SJSA1 (cell line): ENCODE measurements around the gene IFNK. TPM values are rescaled to one million over a fixed set of nuclear protein-coding genes. Genes with fewer than 3 reads are reported as not detected.

Experiments
- DNase-seq, 2 experiments: peaks; one replicate each; pipeline ENCODE4 v3.0.0-alpha.2; 2015 to 2020; ENCODE audit warnings: low spot score in 2 of 2, low read depth in 1 of 2
- H3K27ac ChIP-seq: fragments of 250-450 bp; sonication (Bioruptor Pico); 2 replicates; pipeline ENCODE4 v1.5.1; 2020; ENCODE audit warnings: mild to moderate bottlenecking, moderate library complexity
- H3K27me3 ChIP-seq: fragments of 250-450 bp; sonication (Bioruptor Pico); replicated peaks from 2 replicates; pipeline ENCODE4 v1.5.1; 2020; ENCODE audit warnings: mild to moderate bottlenecking, moderate library complexity
- H3K36me3 ChIP-seq: fragments of 250-450 bp; sonication (Bioruptor Pico); 2 replicates; pipeline ENCODE4 v1.5.1; 2020; ENCODE audit warnings: mild to moderate bottlenecking
- H3K4me1 ChIP-seq: fragments of 250-450 bp; sonication (Bioruptor Pico); replicated peaks from 2 replicates; pipeline ENCODE4 v1.6.1; 2021; ENCODE audit warnings: mild to moderate bottlenecking
- H3K4me3 ChIP-seq: fragments of 250-450 bp; sonication (Bioruptor Pico); 2 replicates; pipeline ENCODE4 v1.5.1; 2020; ENCODE audit warnings: mild to moderate bottlenecking
- H3K9me3 ChIP-seq: fragments of 250-450 bp; sonication (Bioruptor Pico); replicated peaks from 2 replicates; pipeline ENCODE4 v1.5.1; 2020; ENCODE audit warnings: mild to moderate bottlenecking
- total RNA-seq: library from RNA; depleted of rRNA; stranded (reverse); fragments of >200 nt; shearing (Covaris generic); gene quantifications from 2 replicates; pipeline ENCODE4 v1.2.3, GENCODE V29; 2014; rRNA removed

The IFNK gene
- total RNA-seq: not detected in 2 replicates

DNA sequence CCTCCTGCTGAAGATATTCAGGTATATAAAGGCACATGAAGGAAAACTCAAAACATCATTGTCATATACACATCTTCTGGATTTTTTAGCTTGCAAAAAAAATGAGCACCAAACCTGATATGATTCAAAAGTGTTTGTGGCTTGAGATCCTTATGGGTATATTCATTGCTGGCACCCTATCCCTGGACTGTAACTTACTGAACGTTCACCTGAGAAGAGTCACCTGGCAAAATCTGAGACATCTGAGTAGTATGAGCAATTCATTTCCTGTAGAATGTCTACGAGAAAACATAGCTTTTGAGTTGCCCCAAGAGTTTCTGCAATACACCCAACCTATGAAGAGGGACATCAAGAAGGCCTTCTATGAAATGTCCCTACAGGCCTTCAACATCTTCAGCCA, at the start of gene IFNK:
Gene IFNK, plus strand, starts transcription at position 55 of the 400 bp plus-strand sequence. Its CDS starts 47 bp downstream, at position 102.
- H3K36me3 ChIP-seq: no peaks in the 10 kb centered on the region
- 0 out of 2 replicates have a peak, but pooled peaks cover 3% of the 10 kb centered on the region for H3K27me3 ChIP-seq
- H3K4me3 ChIP-seq: no peak within 1 kb of the TSS
- no peaks in the 10 kb centered on the region for H3K9me3 ChIP-seq
- peaks cover 5% of the 10 kb centered on the region; the same call in 1 of the 2 replicates for H3K4me1 ChIP-seq
- no peak for DNase-seq
- no peak within 1 kb of the TSS for H3K27ac ChIP-seq

DNA sequence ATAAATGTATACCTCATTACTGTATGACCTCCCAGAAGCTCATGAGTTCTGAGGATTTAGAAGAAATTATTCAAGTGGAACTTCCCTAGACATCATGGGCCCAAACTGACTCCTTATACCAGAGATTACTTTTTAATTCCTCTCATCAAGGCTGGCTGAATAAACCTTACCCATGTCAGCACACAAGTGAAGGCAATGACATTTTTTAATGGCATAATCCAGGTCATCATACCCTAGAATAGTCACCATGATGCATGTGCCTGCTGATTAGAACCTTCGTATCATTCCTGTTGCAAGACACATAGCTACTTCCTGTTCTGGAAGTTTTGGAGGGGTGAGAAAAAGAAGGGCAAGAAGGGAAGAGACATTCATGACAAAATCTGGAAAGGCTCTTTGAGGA, 49.8 kb upstream of the IFNK start:
- H3K9me3 ChIP-seq: no peaks in the 10 kb centered on the region
- H3K27ac ChIP-seq: no peak overlapping the region
- no peak overlapping the region for H3K4me3 ChIP-seq
- H3K36me3 ChIP-seq: no peaks in the 10 kb centered on the region
- H3K27me3 ChIP-seq: no peaks in the 10 kb centered on the region
- DNase-seq: no peak
- H3K4me1 ChIP-seq: no peaks in the 10 kb centered on the region

GRCh38 chr9:27475057-27475595, 49.0 kb upstream of the IFNK start:
- no peaks in the 10 kb centered on the region for H3K9me3 ChIP-seq
- no peak overlapping the region for H3K4me3 ChIP-seq
- no peak overlapping the region for H3K27ac ChIP-seq
- H3K36me3 ChIP-seq: no peaks in the 10 kb centered on the region
- H3K27me3 ChIP-seq: no peaks in the 10 kb centered on the region
- DNase-seq: no peak
- no peaks in the 10 kb centered on the region for H3K4me1 ChIP-seq

GRCh38 chr9:27476870-27477515, 47.1 kb upstream of the IFNK start:
- Histone ChIP-seq H3K4me3 (no peak overlapping the region), H3K4me1 (no peaks in the 10 kb centered on the region), H3K27ac (no peak overlapping the region), H3K36me3 (no peaks in the 10 kb centered on the region), H3K27me3 (no peaks in the 10 kb centered on the region), H3K9me3 (no peaks in the 10 kb centered on the region)
- DNase-seq: no peak

- H3K27me3 ChIP-seq: no peaks in the 10 kb centered on the region
- H3K9me3 ChIP-seq: no peaks in the 10 kb centered on the region
- no peak for DNase-seq
- H3K27ac ChIP-seq: no peak overlapping the region
- H3K4me3 ChIP-seq: no peak overlapping the region
- H3K4me1 ChIP-seq: no peaks in the 10 kb centered on the region
- no peaks in the 10 kb centered on the region for H3K36me3 ChIP-seq
Observed at GRCh38 chr9:27478322-27478721, 45.8 kb upstream of the IFNK start.

- no peaks in the 10 kb centered on the region for H3K27me3 ChIP-seq
- DNase-seq: no peak
- H3K36me3 ChIP-seq: no peaks in the 10 kb centered on the region
- no peaks in the 10 kb centered on the region for H3K4me1 ChIP-seq
- H3K9me3 ChIP-seq: no peaks in the 10 kb centered on the region
- no peak overlapping the region for H3K27ac ChIP-seq
- H3K4me3 ChIP-seq: no peak overlapping the region
Observed at GRCh38 chr9:27482709-27483108, 41.4 kb upstream of the IFNK start.

DNA sequence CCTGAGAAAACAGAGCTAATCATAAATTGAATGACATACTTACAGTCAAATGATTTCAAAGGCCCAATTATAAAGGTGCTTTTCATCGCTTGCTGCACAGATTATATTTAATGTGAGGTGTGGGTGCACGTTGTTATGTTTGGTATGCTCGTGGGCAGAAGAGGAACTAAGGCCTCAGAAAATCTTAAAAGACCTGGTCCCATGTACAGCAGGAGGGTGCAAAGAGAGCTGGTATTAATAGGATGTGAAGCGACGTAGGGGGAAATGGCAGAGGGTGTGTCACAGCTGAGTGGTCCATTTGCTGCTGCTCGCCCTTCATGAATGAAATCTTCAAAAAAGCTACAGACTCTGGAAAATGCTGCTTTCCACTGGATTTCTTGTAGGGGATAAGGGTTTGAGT, 40.5 kb upstream of the IFNK start:
- H3K27me3 ChIP-seq: no peaks in the 10 kb centered on the region
- no peak overlapping the region for H3K4me3 ChIP-seq
- DNase-seq: no peak
- no peak overlapping the region for H3K27ac ChIP-seq
- no peaks in the 10 kb centered on the region for H3K4me1 ChIP-seq
- H3K36me3 ChIP-seq: no peaks in the 10 kb centered on the region
- H3K9me3 ChIP-seq: no peaks in the 10 kb centered on the region

- no peaks in the 10 kb centered on the region for H3K36me3 ChIP-seq
- H3K4me3 ChIP-seq: no peak overlapping the region
- H3K4me1 ChIP-seq: no peaks in the 10 kb centered on the region
- no peaks in the 10 kb centered on the region for H3K9me3 ChIP-seq
- no peak for DNase-seq
- H3K27me3 ChIP-seq: no peaks in the 10 kb centered on the region
- no peak overlapping the region for H3K27ac ChIP-seq
Observed at GRCh38 chr9:27485158-27485557, 38.9 kb upstream of the IFNK start.

DNA sequence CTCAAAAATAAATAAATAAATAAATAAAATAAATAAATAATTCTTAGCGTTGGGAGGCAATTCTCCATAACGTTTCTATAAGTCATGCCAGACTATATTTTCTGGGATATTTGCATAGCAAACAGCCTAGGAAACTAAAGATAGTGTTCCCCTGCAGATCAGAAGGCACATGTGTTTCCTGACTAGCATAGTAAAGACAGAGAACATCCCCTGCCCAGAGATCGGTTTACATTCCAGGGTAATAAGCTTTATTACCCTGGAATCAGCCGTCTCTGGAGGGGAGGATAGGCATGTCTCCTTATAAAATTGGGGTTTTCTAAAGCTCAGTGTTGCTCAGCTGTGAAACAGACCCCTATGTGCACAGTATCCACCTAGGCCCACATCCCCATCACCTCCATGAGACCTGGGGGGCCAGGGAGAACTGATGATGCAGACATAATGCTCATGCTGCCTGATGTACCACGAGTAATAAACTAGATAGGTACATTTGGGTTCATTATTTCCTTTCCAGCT, 36.9 kb upstream of the IFNK start:
- no peak for DNase-seq
- Histone ChIP-seq H3K27ac (no peak overlapping the region), H3K4me3 (no peak overlapping the region), H3K27me3 (no peaks in the 10 kb centered on the region), H3K9me3 (no peaks in the 10 kb centered on the region), H3K36me3 (no peaks in the 10 kb centered on the region), H3K4me1 (no peaks in the 10 kb centered on the region)

GRCh38 chr9:27487927-27488326, 36.2 kb upstream of the IFNK start:
- Histone ChIP-seq H3K36me3 (no peaks in the 10 kb centered on the region), H3K9me3 (no peaks in the 10 kb centered on the region), H3K27ac (no peak overlapping the region), H3K27me3 (no peaks in the 10 kb centered on the region), H3K4me3 (no peak overlapping the region), H3K4me1 (no peaks in the 10 kb centered on the region)
- no peak for DNase-seq

DNA sequence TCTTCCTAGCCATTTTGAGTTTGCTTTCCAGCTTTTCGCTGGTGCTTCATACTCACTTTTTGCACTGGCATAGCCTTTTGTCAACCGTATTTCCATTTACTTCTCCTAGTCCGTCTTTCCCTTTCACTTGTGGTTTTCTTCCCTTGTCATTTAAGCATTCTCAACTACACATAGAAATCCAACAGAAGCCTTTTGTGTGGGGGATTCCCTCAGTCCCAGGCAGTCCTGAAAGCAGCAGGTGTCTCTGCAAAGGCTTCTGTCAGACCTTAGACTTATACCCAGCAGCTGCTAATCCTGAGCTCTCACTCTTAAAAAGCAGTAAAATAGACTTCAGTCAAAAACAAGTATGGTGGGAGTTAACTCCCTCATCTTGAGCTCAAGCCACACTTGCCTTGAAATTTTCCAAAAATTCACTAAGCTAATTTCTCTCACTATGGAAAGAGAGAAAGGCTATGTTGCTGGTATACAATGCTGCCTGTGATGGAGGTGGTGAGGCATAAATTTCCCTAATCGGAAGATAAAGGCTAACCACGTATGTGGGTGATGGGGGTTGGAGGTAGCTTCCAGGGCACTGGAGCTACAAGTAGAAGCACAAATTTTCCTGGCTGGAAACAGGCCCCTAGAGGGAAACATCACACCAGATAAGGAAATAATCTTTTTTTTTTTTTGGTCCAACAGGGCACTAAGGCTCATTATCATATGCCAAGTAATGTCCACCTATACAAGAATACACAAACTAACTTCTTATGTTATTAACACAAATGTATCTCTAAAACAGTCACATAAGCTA, 34.8 kb upstream of the IFNK start:
- Histone ChIP-seq H3K4me3 (no peak overlapping the region), H3K4me1 (no peaks in the 10 kb centered on the region), H3K9me3 (no peaks in the 10 kb centered on the region), H3K27ac (no peak overlapping the region), H3K36me3 (no peaks in the 10 kb centered on the region), H3K27me3 (no peaks in the 10 kb centered on the region)
- no peak for DNase-seq

GRCh38 chr9:27491154-27491553, 32.9 kb upstream of the IFNK start:
- Histone ChIP-seq H3K27me3 (no peaks in the 10 kb centered on the region), H3K4me1 (no peaks in the 10 kb centered on the region), H3K27ac (no peak overlapping the region), H3K36me3 (no peaks in the 10 kb centered on the region), H3K9me3 (no peaks in the 10 kb centered on the region), H3K4me3 (no peak overlapping the region)
- no peak for DNase-seq

- no peak overlapping the region for H3K27ac ChIP-seq
- no peaks in the 10 kb centered on the region for H3K9me3 ChIP-seq
- H3K4me1 ChIP-seq: no peaks in the 10 kb centered on the region
- no peaks in the 10 kb centered on the region for H3K36me3 ChIP-seq
- no peak overlapping the region for H3K4me3 ChIP-seq
- no peaks in the 10 kb centered on the region for H3K27me3 ChIP-seq
- no peak for DNase-seq
Observed at GRCh38 chr9:27495480-27496134, 28.5 kb upstream of the IFNK start.

DNA sequence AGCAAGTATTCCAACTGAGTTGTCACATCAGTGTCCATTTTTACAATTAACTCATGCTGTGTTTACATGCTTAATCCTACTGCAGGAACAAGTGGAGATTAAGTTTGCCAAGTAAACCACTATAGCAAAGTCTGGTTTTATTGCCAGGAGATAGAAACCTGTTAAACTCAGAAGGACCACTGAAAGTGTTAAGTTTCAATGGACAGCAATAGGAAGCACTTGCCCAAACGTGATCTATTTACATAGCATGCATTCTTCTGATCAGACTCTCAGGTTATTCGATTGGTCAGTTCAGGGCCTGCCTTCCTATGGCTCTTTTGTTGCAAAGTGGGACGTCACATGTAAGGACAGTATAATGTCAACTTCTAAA, 28.0 kb upstream of the IFNK start:
- no peak overlapping the region for H3K27ac ChIP-seq
- no peaks in the 10 kb centered on the region for H3K9me3 ChIP-seq
- DNase-seq: no peak
- H3K4me3 ChIP-seq: no peak overlapping the region
- H3K4me1 ChIP-seq: no peaks in the 10 kb centered on the region
- H3K27me3 ChIP-seq: no peaks in the 10 kb centered on the region
- H3K36me3 ChIP-seq: no peaks in the 10 kb centered on the region
